Measurements from ENCODE around the gene GSX2.

DNA sequence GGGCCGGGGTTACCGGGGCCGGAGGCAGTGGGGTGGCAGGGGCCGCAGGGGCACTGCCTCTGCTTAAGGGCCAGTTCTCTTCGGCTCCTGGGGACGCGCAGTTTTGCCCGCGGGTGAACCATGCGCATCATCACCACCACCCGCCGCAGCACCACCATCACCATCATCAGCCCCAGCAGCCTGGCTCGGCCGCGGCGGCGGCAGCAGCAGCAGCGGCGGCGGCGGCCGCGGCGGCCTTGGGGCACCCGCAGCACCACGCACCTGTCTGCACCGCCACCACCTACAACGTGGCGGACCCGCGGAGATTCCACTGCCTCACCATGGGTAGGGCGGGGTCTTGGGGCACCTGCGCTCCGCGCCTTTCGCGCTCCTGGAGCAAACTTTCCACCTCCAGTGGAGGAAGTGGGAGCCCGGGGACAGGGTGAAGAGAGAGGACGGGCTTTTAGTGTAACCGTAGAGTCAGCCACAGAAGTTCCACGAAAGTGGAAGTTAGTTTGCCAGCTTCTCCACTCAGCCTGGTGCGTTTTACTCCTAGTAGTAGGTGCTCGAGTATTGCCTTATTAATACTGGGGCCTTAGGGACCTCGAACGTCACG is 729 bp downstream of the GSX2 start:
- TF ChIP-seq, protein P1, sequence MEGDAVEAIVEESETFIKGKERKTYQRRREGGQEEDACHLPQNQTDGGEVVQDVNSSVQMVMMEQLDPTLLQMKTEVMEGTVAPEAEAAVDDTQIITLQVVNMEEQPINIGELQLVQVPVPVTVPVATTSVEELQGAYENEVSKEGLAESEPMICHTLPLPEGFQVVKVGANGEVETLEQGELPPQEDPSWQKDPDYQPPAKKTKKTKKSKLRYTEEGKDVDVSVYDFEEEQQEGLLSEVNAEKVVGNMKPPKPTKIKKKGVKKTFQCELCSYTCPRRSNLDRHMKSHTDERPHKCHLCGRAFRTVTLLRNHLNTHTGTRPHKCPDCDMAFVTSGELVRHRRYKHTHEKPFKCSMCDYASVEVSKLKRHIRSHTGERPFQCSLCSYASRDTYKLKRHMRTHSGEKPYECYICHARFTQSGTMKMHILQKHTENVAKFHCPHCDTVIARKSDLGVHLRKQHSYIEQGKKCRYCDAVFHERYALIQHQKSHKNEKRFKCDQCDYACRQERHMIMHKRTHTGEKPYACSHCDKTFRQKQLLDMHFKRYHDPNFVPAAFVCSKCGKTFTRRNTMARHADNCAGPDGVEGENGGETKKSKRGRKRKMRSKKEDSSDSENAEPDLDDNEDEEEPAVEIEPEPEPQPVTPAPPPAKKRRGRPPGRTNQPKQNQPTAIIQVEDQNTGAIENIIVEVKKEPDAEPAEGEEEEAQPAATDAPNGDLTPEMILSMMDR (conservative IDR thresholded peaks at IDR 0.05 in 1 of 2, IDR thresholded peaks at IDR 0.05 in 1 of 2; ENCODE audit: low read depth in 1 of 2, low read length in 2 of 2) = no peak
- TF ChIP-seq EZH2 (IDR thresholded peaks at IDR 0.05; ENCODE audit: low read length, missing control alignments) = no peak

Measured in fibroblast of lung (primary cell).